ENCODE measurements around the gene GPS1.
A peak's percentile ranks its signal among the peaks of the same experiment; 100 is the strongest.

Gene GPS1

GRCh38 chr17:82092094-82092586 is 40.4 kb downstream of the GPS1 start:
- in situ Hi-C loops (cut with HindIII; ENCODE audit: low sequenced_read_pairs) = no loop called here
- H3K4me3 ChIP-seq (ENCODE audit: low read depth, low read length) = no peak overlapping the region
- no peak for DNase-seq (ENCODE audit: low read depth, low spot score)
- TF ChIP-seq CTCF (IDR thresholded peaks at IDR 0.05; ENCODE audit: low read depth, low read length) = no peak

- in situ Hi-C loops (cut with HindIII; ENCODE audit: low sequenced_read_pairs) = no loop called here
- DNase-seq (ENCODE audit: low read depth, low spot score) = no peak
- no peak for TF ChIP-seq CTCF (IDR thresholded peaks at IDR 0.05; ENCODE audit: low read depth, low read length)
- H3K4me3 ChIP-seq (ENCODE audit: low read depth, low read length) = no peak overlapping the region
Observed at GRCh38 chr17:82092628-82092994, 40.9 kb downstream of the GPS1 start.

- H3K4me3 ChIP-seq (ENCODE audit: low read depth, low read length) = no peak overlapping the region
- in situ Hi-C loops (cut with HindIII; ENCODE audit: low sequenced_read_pairs) = no loop called here
Observed at GRCh38 chr17:82092995-82093751, 41.5 kb downstream of the GPS1 start.

GRCh38 chr17:82094931-82095776 is 43.5 kb downstream of the GPS1 start:
- in situ Hi-C loops (cut with HindIII; ENCODE audit: low sequenced_read_pairs) = no loop called here
- DNase-seq (ENCODE audit: low read depth, low spot score) = no peak
- H3K4me3 ChIP-seq (ENCODE audit: low read depth, low read length) = no peak overlapping the region
- no peak for TF ChIP-seq CTCF (IDR thresholded peaks at IDR 0.05; ENCODE audit: low read depth, low read length)

More at GRCh38 chr17:82092995-82093751, 41.5 kb downstream of the GPS1 start:
- TF ChIP-seq CTCF (IDR thresholded peaks at IDR 0.05; ENCODE audit: low read depth, low read length) = no peak
- no peak for DNase-seq (ENCODE audit: low read depth, low spot score)

GRCh38 chr17:82095777-82096708 is 44.3 kb downstream of the GPS1 start:
- peak overlapping the region; percentile 66 for H3K4me3 ChIP-seq (ENCODE audit: low read depth, low read length)
- TF ChIP-seq CTCF (IDR thresholded peaks at IDR 0.05; ENCODE audit: low read depth, low read length) = no peak
- in situ Hi-C loops (cut with HindIII; ENCODE audit: low sequenced_read_pairs) = no loop called here
- DNase-seq (ENCODE audit: low read depth, low spot score) = no peak

- in situ Hi-C loops (cut with HindIII; ENCODE audit: low sequenced_read_pairs) = no loop called here
- peak overlapping the region; percentile 66 for H3K4me3 ChIP-seq (ENCODE audit: low read depth, low read length)
- no peak for TF ChIP-seq CTCF (IDR thresholded peaks at IDR 0.05; ENCODE audit: low read depth, low read length)
- no peak for DNase-seq (ENCODE audit: low read depth, low spot score)
Observed at GRCh38 chr17:82096709-82097183, 45.0 kb downstream of the GPS1 start.

Measured in astrocyte of the spinal cord (primary cell).